Measurements from ENCODE around the gene ACTR5.

- TF ChIP-seq MAX (IDR thresholded peaks at IDR 0.05) (no peak), RAD21 (IDR thresholded peaks at IDR 0.05; ENCODE audit: low read depth) (no peak), ZBTB7A (IDR thresholded peaks at IDR 0.05; ENCODE audit: low read depth) (no peak), YY1 (IDR thresholded peaks at IDR 0.05; ENCODE audit: low read depth) (no peak), NFIC (IDR thresholded peaks at IDR 0.05) (no peak)
Measured at GRCh38 chr20:38771621-38772020, 23.4 kb downstream of the ACTR5 start.

Measured in Ishikawa (cell line).